BE2C (cell line): ENCODE data around the gene ACTR2.

ENCODE experiments used
- DNase-seq: peaks from one replicate; pipeline ENCODE4 v3.0.0-alpha.2; 2020
- H3K27me3 ChIP-seq: fragments of 250-450 bp; sonication (Bioruptor Pico); 2 replicates; pipeline ENCODE4 v1.5.1; 2020; ENCODE audit warnings: mild to moderate bottlenecking
- H3K36me3 ChIP-seq: fragments of 250-450 bp; sonication (Bioruptor Pico); 2 replicates; pipeline ENCODE4 v1.5.1; 2020; ENCODE audit warnings: mild to moderate bottlenecking
- H3K4me1 ChIP-seq: fragments of 250-450 bp; sonication (Bioruptor Pico); 2 replicates; pipeline ENCODE4 v1.5.1; 2020
- H3K4me3 ChIP-seq: 2 replicates; pipeline ENCODE4 v1.5.1; 2011; ENCODE audit warnings: low read depth, low read length
- H3K9me3 ChIP-seq: fragments of 250-450 bp; sonication (Bioruptor Pico); 2 replicates; pipeline ENCODE4 v1.5.1; 2020
- TF ChIP-seq, protein P1 (sequence below): IDR thresholded peaks from 2 replicates; pipeline ENCODE4 v1.5.1; 2012; ENCODE audit warnings: mild to moderate bottlenecking, low read depth, low read length

The ACTR2 gene

DNA sequence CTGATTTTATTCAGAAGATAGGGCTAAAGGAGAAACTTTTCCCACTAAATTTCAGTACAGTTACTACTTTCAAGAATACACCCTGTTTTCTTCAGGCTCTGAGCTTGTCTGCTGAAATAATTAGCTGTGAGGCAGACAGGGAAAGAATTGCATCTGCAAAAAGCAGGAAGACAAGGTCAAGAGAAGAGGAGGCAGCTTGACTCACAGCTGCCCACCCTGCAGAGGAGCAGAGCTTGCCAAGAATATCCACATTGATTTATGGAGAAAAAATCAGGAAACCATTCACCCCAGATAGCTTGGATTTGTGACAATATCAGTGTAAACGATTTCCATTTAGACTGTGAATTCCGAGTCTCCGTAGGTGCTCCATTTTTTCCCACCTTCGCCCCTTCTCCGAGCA lies 49.0 kb downstream of the ACTR2 start:
- Histone ChIP-seq H3K4me3 (no peak overlapping the region), H3K9me3 (no peaks in the 10 kb centered on the region), H3K27me3 (no peaks in the 10 kb centered on the region), H3K4me1 (no peaks in the 10 kb centered on the region), H3K36me3 (no peaks in the 10 kb centered on the region)
- DNase-seq: no peak
- TF ChIP-seq, protein P1, sequence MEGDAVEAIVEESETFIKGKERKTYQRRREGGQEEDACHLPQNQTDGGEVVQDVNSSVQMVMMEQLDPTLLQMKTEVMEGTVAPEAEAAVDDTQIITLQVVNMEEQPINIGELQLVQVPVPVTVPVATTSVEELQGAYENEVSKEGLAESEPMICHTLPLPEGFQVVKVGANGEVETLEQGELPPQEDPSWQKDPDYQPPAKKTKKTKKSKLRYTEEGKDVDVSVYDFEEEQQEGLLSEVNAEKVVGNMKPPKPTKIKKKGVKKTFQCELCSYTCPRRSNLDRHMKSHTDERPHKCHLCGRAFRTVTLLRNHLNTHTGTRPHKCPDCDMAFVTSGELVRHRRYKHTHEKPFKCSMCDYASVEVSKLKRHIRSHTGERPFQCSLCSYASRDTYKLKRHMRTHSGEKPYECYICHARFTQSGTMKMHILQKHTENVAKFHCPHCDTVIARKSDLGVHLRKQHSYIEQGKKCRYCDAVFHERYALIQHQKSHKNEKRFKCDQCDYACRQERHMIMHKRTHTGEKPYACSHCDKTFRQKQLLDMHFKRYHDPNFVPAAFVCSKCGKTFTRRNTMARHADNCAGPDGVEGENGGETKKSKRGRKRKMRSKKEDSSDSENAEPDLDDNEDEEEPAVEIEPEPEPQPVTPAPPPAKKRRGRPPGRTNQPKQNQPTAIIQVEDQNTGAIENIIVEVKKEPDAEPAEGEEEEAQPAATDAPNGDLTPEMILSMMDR: no peak

DNA sequence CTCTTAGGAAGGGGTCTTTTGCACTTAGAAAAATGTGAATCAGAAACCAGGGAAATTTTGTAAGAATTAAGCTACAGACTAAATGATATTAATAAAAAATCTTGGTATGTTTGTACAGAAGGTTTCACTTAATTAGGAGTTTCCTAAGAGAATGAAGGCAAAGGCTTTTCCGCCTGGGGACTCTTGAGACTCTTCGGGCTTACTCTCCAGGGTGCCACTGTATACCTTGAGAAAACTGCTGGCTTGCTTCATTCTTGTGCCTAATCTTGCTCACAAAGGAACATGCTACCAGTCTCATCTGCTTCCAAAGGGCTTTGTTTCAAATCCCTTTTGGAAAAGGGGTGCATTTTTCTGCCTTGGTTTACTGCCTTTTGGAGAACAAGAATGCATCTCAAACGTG lies 49.5 kb downstream of the ACTR2 start:
- DNase-seq: no peak

DNA sequence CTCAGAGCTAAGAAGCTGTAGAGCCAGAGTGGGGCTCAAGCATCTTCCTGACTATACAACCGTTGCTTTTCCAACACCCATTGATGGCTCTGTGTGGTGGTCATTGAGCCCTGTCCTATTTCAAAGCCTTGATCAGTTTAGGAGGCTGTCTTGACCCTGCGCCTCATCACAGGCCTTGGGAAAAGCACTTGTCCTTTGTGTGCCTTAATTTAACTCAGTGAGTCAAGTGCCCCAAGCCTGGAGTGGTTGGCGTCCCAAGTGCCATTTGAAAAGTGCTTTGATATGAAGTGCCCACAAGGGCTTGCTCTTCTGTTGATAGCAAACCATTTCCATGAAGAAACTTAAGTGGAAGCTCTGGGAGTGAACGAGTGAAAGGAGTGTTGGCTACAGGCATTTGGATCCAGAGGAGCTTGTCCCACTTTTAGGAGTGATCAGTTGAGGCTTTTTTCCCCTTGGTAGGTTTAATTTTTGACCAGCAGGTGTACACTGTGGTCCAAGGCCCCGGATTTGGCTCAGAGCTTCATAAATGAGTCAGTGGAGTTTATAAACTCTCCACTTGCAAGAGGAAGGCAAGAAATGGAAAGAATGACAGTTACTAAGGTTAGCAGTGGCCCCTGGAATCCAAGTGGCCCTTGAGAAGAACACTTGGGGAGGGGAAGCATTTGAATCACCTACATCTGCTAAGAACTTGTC lies 50.3 kb downstream of the ACTR2 start:
- no peaks in the 10 kb centered on the region for H3K27me3 ChIP-seq
- no peak for DNase-seq
- no peak overlapping the region for H3K4me3 ChIP-seq
- H3K9me3 ChIP-seq: no peaks in the 10 kb centered on the region
- TF ChIP-seq, protein P1: no peak
- no peaks in the 10 kb centered on the region for H3K36me3 ChIP-seq
- H3K4me1 ChIP-seq: no peaks in the 10 kb centered on the region

More for the DNA sequence above, 49.5 kb downstream of the ACTR2 start:
- Histone ChIP-seq H3K9me3 (no peaks in the 10 kb centered on the region), H3K4me3 (no peak overlapping the region), H3K36me3 (no peaks in the 10 kb centered on the region), H3K4me1 (no peaks in the 10 kb centered on the region), H3K27me3 (no peaks in the 10 kb centered on the region)
- TF ChIP-seq, protein P1: no peak

DNA sequence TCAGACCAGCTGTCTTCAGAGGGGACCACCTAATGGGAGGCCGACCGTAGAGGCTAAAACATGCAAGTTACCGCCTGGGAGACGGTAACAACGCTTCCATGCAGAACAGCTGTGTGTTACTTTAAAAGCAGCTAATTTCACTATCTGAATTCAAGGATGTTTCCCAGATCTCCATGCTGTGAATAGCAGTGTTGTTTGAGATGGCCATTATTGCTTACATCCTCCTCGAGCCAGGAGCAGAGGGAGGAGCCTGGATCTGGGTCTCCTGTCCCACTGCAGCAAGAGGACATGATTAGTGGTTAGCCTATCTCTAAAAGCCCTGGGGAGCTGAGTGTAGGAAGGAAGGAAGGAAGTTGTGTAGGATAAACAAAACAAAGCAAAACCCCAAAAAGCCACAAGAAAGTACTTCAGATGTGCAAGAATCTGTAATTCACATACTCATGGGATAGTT lies 50.9 kb downstream of the ACTR2 start:
- no peak for DNase-seq
- no peaks in the 10 kb centered on the region for H3K4me1 ChIP-seq
- H3K36me3 ChIP-seq: no peaks in the 10 kb centered on the region
- H3K27me3 ChIP-seq: no peaks in the 10 kb centered on the region
- no peak overlapping the region for H3K4me3 ChIP-seq
- TF ChIP-seq, protein P1: no peak
- no peaks in the 10 kb centered on the region for H3K9me3 ChIP-seq

DNA sequence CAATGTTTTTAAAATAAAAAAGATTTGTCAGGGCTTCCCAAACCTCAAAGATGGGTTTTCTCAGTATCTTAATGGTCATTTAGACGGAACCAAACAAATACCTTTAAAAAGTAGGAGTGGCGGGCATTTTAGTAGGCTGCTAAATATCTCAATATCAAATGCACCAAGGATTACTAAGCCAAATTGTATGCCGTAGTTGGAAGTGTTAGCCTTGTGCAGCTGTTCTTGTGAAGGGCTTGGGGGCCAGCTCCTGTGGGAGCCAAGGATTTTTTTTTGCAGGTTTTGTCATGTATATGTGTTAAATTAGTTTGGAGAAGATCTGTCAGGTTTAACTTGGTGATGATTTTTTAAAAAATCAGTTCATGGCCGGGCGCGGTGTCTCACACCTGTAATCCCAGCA lies 52.1 kb downstream of the ACTR2 start:
- no peaks in the 10 kb centered on the region for H3K4me1 ChIP-seq
- H3K4me3 ChIP-seq: no peak overlapping the region
- no peaks in the 10 kb centered on the region for H3K27me3 ChIP-seq
- TF ChIP-seq, protein P1: no peak
- no peaks in the 10 kb centered on the region for H3K9me3 ChIP-seq
- DNase-seq: no peak
- no peaks in the 10 kb centered on the region for H3K36me3 ChIP-seq

DNA sequence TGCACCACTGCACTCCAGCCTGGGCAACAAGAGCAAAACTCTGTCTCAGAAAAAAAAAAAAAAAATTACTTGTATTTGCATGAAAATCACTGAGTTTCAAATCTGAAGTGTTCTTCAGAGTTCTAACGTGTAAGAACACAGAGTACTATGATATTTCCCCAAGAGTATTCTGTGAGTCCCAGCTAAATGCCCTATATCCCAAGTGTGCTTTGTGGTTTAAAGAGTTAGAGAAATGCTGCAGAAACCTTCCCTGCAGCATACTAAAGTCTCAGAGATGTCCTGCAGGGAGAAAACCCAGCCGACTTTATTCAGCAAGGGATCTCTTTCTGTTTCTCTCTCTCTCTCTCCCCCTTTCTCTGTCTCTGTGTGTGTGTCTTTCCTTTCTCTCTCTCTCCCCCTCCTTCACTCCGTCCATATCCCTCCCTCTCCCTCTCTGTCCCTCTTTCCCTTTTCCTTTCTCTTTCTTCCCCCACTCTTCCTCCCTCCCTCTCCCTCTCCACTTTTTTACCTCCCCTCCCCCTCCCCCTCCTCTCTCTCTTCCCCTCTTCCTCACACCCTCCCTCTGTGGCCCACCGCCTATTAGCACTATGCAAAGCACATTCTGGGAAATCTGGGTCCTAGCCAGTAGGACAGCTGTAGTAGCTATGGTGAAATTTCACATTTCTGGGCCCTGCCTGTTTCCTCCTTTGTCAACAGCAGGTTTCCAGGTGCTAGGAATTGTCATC lies 54.2 kb downstream of the ACTR2 start:
- DNase-seq: no peak
- H3K27me3 ChIP-seq: no peaks in the 10 kb centered on the region
- TF ChIP-seq, protein P1: no peak

More for the DNA sequence above, 54.2 kb downstream of the ACTR2 start:
- Histone ChIP-seq H3K9me3 (no peaks in the 10 kb centered on the region), H3K4me1 (no peaks in the 10 kb centered on the region), H3K36me3 (no peaks in the 10 kb centered on the region), H3K4me3 (no peak overlapping the region)
